HG03064 (cell line): ENCODE data around the gene UFC1.
A peak's percentile ranks its signal among the peaks of the same experiment; 100 is the strongest.
"Not testable (repeated sequence)": the region's sequence is repeated elsewhere in the genome, so short reads cannot be mapped to it uniquely, and the experiment has no call there.

Experiments used
- ATAC-seq: cut with Tn5 transposase; IDR thresholded peaks from one replicate; pipeline ENCODE4 v1.9.1; 2021; ENCODE audit warnings: low read depth; ENCODE audit not compliant: unreplicated experiment

UFC1 gene

DNA sequence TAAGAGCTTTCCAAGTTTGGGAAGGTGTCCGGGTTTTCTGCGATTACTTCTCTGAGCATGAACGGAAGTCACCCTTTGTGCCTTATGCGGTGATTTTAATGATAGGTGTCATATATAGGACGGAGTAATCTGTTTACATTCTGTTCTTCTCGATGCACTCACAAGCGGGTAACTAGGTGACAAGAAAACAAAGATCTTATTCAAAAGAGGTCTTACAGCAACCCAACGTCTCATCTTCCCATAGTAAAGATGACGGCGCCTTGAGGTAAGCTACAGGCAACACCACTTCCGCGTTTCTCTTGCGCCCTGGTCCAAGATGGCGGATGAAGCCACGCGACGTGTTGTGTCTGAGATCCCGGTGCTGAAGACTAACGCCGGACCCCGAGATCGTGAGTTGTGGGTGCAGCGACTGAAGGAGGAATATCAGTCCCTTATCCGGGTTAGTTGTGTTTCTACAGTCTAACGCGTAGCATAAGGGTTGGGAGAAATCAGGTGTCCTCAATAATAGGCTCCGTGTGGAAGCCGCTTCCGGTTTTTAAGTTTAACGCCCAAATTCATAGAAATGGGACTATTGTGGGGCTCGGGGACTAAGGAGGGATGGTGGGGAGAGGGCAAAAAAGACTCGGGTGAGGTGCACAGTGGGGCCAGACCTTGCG is at the start of gene UFC1:
Gene UFC1, plus strand, starts transcription at position 297 of the 656 bp plus-strand sequence. Its CDS starts 20 bp downstream, at position 317.
- no peak for ATAC-seq

DNA sequence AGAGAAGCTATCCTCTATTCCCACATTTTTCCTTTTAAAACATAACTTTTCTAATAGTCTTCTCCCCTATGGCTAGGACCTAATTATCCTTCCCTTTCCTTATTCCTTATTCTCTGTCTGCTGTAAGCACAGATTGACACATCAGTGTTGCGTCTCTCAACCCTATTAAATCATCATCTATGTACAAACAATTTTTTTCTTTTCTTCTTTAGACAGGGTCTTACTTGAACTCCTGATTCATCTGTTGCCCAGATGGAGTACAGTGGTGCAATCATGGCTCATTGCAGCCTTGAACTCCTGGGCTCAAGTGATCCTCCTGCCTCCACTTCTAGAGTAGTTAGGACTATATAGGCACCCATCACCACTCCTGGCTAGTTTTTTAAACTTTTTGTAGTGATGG is 47.3 kb upstream of the UFC1 start:
- ATAC-seq, result no peak

DNA sequence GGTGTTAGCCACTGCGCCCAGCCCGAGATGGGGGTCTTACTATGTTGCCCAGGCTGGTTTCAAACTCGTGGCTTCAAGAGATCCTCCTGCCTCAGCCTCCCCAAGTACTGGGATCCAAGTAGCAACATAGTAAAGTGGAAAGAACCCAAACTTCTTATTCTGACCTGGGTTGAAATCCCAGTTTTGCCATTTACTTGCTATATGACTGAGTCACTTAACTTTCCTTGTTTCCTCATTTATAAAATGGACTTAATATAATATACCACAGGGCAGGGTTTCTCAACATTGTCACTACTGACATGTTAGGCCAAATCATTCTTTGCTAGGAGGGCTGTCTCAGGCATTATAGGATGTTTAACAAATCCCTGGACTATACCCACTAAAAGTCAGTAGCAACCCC is 42.7 kb upstream of the UFC1 start:
- ATAC-seq, result no peak

DNA sequence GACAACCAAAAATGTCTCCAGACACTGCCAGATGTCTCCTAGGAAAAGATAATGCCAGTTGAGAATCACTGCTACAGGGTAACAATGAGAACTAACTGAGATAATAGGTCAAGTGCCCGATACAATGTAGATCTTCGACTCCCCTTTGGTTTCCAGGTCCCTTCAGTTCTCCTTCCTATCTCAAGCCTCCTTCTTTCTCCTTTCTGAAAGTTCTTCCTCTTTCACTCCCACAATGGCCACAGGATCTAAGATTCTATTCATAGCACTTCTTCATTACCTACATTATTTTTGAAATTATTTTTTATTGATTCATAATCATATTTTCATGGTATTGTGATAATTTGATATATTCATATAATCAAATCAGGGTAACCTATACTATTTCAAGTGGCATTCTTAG is 42.3 kb upstream of the UFC1 start:
- ATAC-seq, result no peak

DNA sequence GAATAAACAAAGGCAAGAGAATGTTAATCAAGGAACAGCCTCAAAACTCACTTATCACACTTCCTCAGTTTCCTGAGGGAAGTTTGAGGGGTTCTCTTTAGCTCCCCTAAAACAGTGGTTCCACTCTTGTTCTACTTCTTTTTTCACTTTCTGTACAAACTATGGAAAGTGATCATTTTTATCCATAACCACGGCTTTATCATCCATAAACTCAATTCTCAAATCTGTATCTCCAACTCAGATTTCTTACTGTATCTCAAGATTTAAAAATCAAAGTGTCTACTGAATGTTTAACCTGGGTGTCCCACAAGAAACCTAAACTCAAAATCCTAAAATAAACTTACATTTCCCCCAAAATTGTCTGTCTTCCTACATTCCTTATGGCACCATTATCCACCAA is 39.9 kb upstream of the UFC1 start:
- ATAC-seq, result no peak

DNA sequence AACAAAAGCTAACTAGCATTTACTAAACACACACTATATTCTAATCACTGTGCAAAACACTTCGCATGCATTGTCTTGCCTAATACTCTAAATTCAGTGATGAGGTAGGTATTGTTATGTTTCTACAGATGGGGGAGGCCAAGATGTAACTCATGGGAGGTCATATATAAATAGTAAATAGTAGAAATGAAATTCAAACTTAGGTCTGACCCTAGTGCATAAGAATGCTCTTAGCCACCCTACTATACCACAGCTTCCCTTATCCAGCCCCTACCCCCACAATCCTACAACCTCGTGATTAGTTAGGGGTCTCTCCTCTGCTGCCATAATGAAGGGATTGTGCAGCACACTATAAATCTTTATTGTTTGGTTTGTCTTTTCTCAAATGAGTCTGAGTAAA is 39.2 kb upstream of the UFC1 start:
- no peak for ATAC-seq

DNA sequence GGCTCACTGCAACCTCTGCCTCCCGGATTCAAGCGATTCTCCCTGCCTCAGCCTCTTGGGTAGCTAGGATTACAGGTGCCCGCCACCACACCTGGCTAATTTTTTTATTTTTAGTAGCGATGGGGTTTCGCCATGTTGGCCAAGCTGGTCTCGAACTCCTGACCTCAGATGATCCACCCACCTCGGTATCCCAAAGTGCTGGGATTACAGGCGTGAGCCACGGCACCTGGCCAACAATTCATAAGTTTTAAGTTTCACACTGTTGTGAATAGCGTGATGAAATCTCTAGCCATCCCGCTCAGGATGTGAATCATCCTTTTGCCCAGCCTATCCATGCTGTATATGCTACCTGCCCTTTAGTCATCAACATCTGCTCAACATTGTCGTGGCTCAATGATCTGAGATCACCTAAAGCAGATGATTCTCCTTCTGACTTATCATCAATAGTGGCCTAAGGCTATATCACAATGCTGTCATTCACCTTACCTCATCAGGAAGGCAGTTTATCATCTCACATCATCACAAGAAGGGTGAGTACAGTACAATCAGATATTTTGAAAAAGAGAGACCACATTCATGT is 38.6 kb upstream of the UFC1 start:
- ATAC-seq, result no peak

DNA sequence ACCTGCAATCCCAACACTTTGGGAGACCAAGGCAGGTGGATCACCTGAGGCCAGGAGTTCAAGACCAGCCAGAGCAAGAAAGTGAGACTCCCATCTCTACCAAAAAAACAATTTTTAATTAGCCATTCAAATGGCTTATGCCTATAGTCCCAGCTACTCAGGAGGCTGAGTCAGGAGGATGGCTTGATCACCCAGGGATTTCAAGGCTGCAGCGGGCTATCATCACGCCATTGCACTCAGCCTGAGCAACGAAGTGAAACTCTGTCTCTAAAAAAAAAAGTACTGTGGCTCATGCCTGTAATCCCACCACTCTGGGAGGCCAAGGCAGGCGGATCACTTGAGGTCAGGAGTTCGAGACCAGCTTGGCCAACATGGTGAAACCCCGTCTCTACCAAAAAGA is 37.8 kb upstream of the UFC1 start:
- ATAC-seq, result not testable (repeated sequence)

DNA sequence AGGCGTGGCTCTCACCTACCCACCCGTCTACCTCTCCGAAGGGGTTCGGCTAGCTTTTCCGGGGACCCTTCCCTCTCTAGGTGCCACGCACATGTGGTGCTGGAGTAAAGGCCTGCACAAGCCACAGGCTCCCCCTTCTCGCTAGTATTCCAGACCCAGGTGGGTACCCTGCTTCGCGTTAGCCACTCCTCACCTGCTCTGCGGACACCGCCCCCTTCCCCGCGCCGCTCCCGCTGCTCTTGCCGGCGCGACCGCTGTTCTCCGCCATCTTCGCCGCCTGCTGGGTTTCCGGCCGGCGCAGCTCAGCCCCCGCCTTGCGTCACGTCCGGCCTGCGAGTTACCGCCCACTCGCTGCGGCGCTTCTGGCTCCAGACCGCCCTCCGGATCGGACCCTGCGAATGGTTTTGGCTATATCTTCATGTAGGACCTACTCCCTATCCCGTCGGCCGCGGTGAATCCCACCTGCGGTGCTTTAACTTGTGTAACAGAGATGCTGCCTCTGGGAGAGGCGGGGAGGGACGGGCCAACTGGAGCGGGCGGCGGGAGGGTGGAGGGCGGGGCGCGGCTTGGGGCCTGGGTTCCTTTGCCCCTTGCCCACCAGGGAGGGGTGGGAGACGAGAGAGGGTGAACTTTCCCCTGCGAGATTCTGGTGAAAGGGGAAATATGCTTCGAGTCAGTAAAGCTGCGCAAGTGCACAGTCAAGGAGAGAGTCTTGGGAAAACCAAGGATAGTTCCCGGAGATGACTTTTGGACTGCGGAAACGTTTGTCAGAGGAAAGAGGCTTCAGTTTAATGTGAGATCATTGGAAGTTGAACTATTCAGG is 35.8 kb upstream of the UFC1 start, which contains the start of the genes NIT1 and PFDN2:
Gene NIT1, plus strand, starts transcription at position 347 of the 823 bp plus-strand sequence. Its CDS starts 72 bp downstream, at position 419.
Gene PFDN2, minus strand, starts transcription at position 279 of the 823 bp plus-strand sequence. Its CDS starts 11 bp downstream, at position 268.
- ATAC-seq, result peak; percentile 79

DNA sequence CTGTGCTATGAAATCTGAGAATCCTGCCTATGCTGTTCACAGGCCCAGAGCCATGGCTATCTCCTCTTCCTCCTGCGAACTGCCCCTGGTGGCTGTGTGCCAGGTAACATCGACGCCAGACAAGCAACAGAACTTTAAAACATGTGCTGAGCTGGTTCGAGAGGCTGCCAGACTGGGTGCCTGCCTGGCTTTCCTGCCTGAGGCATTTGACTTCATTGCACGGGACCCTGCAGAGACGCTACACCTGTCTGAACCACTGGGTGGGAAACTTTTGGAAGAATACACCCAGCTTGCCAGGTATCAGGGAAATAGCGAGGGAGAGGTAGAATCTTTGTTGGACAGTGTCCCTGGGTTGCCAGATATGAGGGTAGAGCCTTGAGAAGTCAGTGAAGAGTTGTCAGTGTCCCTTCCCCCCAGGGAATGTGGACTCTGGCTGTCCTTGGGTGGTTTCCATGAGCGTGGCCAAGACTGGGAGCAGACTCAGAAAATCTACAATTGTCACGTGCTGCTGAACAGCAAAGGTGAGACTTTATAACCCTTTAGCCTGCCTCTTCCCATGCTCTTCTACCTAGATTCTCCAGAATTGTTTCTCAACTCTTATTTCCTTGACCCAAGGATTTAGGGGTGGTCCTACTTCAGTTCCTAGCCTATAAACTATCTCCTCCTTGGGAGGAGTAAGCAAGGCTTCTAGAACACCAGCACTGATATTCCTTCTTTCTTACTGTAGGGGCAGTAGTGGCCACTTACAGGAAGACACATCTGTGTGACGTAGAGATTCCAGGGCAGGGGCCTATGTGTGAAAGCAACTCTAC is 34.5 kb upstream of the UFC1 start:
- no peak for ATAC-seq

DNA sequence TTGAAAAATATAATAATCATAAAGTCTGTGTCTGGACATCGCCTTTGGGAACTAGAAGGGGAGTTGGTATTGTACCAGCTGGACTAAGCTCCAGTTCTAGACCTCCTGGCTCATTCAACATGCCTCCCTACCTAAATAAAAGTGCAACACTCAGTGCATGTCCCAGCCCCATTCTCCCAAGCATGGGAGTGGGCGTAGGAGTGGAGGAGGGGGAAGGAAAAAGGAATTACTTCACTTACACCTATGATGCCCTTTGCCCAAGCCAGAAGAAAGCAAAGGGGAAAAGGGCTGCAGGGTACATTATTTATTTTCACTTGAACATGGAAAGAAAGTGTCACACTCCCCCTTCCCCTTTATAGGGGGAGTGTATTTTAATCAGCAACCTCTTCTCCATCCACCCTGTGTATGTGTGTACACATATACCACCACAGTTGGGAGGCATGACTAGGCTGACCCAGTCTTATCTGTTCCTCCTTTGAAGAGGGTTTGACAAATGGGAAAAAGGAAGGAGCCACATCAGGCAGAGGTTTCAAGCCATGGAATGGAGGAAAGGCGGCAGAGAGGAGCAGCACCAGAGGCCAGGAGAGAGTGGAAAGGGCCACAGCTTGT is 32.6 kb upstream of the UFC1 start:
- ATAC-seq, result no peak

DNA sequence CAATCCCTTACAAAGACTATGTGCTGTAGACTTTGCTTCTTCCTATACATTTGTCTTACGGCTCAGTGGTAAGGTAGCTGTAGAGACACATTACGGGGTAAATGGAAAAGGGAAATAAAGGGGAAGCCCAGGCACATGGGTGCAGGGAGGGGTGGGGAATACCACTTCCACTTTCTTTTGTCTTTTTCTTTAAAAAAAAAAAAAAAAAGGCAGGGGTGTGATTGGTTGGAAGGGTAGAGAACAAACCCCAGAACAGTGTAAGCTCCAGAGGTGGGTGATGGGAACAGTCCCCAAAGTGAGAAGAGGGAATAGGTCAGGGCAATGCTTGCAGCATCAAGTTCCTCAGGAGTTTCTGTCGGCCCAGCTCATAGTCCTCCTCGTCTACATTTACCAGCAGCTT is 31.9 kb upstream of the UFC1 start:
- ATAC-seq, result no peak

DNA sequence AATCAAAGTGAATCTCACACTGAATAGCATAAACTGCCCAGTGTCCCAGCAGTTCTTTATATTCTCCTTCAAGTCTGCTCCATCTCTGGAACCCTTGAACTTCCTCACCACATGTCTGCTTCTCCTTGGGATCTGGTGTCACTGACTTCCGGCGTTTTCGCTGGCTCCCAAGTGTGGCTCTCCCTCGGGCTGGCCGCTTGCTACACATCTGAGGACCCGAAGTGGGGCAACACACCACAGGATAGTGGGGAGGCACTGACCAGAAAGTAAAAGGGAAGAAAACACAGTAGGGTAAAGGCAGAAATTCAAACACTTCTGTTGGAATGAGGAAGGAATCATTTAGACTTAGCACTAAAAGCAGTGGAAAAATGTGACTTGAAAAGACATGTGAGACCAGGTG is 30.8 kb upstream of the UFC1 start:
- ATAC-seq, result no peak

DNA sequence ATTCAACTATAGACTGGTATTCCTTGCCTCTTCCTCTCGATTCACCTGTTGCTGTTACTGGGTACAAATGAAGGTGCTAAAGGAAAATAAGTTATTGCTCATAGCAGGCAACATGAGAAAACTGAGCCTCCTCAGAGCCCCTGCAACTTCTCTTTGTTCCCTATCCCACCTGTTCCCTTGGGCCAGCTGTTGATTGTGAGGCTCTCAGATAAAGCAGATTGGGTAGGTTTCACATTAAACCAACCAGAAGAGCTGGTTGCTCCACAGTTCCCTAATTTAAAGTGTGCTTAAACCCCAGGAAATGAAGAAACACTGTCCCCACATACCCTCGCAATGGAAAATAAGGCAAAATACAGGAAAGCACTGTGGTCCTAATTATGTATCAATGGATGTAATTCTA is 26.1 kb upstream of the UFC1 start:
- ATAC-seq, result no peak

DNA sequence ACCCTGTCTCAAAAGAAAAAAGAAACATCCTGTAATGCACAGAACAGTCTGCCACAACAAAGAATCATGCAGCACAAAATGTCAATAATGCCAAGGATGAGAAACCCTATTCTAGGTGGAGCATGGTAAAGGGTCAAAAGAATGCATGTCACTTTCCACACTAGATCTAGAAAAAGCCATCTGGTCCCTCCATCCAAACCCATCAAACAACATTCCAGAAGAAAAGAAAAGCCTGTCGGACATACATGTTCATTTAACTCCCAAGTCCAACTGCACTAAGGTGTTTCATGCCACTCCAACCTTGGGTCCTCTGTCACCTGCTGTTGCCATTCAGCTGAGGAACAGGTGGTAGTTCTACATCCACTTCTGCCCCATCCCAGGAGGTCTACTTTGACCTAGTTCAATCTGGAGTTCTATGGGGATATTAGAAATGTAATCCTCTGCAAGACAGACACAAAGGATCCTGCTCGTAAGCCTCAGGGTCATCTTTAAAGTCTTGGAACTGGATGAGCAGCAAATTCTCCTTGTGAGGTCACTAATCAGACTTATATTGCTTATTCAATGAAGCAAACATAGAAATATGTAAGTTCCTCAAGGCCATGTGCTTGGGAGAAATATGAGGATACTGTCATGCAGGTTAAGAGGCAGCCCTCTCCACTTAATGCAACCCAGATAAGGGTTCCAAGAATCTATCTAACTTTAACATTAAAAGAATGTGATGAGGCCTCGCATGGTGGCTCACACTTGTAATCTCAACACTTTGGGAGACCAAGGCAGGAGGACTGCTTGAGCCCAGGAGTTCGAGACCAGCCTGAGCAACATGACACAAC is 25.0 kb upstream of the UFC1 start:
- ATAC-seq, result no peak

DNA sequence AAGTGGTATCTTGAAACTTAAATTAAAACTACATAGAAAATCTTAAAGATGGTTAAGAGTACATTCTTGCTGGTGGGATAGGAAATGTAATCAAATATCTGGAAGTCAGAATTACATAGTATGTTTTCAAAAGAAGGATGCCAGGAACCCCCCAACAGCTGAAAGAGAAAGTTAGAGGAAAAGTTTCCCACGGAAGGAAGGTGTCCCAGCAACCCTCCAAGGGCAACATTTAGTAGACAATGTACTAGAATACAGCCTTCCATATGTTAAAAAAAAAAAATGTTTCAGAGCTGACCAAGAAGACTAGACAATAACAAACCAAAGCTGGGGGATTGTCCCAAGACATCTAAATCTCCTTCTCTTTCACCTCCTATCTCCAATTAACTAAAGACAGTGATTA is 23.5 kb upstream of the UFC1 start:
- no peak for ATAC-seq

DNA sequence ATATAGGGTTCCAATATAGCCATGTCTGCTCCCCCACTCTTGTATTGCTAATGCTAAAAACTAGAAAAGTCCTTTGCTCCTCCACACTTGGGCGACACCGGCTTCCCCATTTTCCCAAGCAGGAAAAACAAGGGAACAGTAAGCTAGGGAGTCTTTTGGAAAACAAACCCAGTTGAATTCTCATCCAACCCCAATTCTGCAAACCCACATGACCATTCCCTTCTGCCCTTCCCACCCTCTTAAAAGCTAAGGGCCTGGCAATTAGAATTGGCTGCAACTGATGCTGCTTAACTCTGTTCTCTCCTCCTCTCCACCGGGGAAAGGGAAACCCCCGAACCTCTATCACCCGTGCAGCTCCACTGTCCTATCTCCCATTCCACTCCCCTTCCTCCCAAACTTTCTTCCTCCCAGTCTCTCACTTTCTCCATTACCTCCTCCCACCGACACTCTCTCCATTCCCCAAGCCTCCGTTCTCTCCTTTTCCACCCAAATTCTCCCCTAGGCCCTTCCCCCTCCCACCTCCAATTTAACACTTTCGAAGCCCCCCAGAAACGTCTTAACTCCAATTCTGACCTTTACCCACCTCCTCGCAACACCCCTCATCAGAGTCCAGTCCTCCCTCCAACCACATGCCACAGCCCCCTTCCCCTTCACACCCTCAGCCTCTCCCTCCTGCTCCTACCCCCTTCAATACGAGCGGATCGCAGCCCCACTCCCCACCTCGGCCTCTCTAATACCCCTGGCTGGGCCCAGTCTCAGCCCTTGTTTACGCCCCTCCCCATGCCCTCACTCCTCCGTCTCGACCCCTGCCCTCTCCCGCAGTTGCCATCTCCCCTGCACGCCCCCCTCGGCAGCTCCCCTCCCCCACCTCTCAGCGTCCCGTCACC is 22.0 kb upstream of the UFC1 start:
- ATAC-seq, result no peak

DNA sequence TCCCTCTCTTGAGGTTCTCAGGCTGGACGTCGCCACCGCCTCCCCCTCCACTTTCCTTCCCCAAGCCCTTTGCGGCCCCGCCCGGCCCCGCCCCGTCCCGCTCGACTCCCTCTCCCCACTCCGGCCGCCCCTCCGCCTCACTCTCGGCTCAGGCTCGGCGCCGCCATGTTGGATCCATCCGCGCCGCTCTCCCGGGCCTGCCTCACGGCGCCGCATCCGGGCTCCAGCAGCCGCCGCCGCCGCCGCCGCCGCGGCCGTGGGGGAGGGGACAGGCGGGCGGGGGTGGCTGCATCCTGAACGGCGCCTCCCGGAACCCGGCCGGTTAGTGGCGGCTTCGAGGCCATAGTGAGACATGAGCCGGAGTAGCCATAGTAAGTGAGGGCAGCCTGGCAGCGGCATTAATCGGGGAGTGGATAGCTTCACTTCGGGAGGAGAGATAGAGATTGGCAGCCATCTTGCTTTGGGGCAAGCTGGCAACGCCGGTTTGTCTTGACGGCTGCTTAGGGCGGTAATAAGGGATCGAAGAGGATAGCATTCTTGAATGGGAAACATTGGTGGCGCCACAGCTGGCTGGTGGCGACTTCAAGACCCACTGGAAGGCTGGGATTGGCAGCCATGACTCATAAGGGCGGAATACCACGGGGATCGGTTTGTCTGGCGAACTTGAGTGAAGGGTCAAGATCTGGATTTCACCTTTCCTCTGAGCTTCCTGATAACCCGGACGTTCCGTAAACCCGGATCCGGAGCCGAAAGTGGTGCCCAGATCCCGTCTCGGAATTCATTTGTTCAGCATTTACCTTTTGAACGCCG is 21.2 kb upstream of the UFC1 start, which contains the start of gene DEDD:
Gene DEDD, minus strand, starts transcription at position 258 of the 810 bp plus-strand sequence. CDS start 8,205 bp downstream, outside the sequence.
- peak; percentile 88 for ATAC-seq
